Measurements from ENCODE around the gene IP6K3.

The IP6K3 gene

DNA sequence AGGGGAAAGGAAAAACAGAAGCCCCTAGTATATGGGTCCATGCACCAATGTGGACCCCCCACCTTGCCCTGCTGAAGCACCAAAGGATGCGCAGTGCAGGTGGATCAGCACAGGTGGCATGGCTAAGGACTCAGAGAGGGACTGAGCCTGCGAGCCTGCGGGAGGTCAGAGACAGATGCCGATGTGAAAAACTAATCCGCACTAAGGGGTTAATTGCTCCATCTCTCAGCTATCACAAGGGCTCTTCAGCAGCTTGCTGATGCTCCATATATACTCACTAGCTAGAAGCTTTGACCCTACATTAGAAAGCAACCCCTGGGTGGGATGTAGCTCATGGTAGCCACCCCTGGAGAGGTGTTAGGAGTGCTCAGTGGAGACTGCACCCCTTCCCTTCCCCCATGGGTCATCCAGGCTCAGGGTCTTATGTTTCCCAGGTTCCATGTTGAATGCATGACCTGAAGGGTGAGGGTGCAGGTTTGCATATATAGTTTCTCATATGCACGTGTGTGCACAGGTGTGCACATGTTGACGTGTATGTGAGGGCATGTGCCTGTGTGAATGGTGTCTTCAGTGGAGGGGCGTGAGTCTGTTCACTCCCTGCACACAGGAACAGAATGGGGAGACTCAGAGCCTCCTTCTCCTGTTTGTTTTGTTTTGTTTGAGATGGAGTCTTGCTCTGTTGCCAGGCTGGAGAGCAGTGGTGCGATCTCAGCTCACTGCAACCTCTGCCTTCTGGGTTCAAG is 13.4 kb upstream of the IP6K3 start:
- no peak for DNase-seq (ENCODE audit: low spot score)

DNA sequence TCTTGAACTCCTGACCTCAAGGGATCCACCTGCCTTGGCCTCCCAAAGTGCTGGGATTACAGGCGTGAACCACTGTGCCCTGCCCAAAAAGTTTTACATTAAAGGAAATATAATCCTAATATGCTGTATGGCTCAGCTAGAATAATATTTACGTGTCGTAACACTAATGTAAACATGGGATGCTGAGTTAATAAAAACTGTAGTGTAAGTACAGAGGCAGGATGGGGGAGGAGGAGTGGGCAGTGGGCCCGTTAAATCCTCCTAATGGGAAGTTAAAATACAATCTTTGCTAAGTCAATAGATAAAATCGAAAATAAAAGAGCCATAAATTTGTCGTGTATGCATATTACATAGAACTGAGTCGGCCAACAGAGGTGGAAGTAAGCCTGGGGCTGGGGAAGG is 12.1 kb upstream of the IP6K3 start:
- DNase-seq (ENCODE audit: low spot score): no peak

DNA sequence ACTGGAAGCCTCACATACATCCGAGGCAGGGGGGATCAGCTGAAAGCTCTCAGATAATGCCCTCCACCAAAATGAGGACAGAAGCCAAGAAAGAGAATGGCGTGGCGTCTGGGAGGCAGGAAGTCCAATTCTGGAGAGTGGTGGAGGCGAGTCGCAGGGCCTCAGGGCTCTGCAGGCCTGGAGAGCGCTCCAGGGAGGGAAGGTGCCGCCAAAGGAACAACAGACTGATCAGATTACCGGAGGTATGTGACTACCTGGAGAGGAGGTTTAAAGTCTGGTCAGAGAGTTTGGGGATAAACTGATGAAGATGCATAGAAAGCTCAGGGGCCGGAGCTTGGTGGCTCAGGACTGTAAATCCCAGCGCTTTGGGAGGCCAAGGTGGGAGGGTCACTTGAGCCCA is 11.2 kb upstream of the IP6K3 start:
- no peak for DNase-seq (ENCODE audit: low spot score)

DNA sequence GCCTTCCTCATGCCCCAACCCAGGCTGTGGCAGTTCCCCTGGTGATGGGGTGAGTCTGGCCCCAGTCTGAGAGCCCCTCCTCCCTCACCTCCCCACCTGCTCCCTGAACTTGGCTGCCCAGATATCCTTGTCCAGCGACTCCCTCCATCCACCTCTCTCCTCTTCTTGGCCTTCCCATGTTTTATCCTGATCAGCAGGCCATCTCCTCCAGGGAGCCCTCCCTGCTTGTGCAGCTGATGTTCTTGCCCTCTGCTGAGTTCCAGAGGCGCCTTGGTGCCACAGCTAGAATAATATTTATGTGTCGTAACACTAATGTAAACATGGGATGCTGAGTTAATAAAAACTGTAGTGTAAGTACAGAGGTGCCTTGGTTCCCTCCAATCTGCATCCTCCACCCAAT is 10.4 kb upstream of the IP6K3 start:
- no peak for DNase-seq (ENCODE audit: low spot score)

DNA sequence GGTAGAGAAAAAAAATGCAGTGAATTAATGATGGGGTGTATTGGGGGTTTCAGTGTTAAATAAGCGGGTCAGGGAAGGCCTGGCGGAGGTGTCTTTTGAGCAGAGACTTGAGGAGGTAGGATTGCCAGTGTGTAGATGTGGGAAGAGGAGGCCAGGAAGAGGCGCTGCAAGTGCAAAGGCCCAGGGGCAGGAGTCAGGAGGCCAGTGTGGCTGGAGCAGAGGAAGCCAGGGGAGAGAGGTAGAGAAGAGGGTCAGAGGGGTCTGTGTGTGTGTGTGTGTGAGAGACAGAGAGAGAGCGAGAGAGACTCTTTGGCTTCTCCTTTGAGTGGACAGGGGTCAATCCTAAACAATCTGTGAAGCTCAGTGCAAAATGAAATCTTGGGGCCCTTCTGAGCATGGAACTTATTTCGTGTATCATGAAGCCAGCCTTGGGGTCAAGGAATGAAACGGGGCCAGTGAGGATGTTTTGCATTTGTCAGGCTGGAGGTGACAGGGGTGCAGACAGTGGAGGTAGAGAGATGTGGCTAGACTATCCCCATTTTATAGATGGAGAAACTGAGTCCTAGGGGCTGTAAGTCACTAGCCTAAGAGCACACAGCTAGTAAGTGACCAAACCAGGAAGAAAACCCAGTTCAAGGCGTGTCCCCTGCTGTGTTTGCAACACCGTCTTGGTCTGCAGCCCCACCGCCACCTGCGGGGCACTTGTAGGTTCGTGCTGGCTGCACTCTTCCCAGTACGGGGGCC is 9.7 kb upstream of the IP6K3 start:
- DNase-seq (ENCODE audit: low spot score): no peak

DNA sequence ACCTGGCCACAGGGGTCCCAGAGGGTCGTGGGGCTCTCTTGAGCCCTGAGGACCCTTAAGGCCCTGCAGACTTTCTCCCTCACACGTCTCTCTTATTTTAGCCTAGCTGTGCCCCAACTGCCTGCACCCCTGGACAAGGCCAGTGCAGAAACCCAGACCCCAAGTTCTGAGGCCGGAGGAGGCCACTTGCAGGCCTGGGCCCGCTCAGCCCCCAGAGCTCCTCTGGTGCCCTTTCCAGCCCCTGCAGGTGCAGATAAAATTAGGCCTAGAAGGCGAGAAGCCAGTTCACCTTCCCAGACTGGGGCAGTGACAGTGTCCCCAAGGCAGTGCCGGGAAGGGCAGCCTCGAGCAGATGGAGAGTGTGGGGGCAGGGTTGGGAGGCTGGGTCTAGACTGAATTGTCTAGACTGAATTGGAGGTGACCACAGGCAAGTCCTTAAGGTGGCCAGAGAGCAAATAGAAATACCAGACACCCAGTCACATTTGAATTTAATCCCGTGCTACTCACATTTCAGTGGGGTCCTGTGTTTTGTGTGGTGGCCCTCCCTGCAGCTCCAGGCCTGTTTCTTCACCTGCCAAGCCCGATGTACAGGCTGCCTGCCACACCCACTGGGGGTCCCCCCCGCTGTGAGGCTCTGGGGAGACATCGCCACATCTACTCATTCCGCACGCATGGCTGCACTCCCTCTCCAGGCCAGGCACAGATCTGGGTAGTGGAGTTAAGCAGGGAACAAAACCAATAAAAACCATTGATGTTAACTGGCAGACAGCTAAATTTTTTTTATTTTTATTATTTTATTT is 8.6 kb upstream of the IP6K3 start:
- DNase-seq (ENCODE audit: low spot score): no peak

DNA sequence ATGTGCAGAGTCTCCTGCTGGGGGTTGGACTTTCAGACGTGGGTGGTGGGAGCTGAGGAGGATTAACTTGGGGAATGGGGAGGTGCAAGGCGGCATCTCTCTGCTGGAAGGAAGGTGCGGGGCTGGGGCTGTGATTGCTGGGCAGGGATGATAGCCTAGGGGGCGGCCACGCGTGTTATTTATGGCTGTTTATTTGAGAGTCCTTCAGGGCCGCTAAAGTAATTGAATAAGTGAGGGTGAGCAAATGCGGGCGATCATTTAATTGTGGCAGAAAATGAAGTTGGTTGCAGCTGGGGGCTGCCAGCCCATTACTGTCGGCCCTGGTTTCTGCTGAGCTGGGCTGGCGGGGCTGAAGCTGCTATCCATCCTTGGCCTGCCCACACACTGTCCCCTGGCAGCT is 7.5 kb upstream of the IP6K3 start:
- DNase-seq (ENCODE audit: low spot score): no peak

DNA sequence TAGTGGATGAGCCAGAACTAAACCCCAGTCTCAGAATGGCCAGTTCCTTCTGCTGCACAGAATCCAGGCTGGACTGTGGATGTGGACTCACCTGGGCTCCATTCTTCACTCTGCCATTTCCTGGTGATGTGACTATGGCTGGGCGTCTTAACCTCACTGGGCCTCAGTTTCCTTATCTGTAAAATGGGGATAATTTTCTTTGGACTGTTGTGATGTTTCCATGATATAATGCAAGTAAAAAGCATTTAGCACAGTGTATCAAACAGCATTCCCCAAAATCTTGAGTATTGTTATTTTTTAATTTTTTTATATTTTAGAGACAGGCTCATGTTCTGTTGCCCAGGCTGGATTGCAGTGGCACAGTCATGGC is 5.9 kb upstream of the IP6K3 start:
- DNase-seq (ENCODE audit: low spot score): no peak

DNA sequence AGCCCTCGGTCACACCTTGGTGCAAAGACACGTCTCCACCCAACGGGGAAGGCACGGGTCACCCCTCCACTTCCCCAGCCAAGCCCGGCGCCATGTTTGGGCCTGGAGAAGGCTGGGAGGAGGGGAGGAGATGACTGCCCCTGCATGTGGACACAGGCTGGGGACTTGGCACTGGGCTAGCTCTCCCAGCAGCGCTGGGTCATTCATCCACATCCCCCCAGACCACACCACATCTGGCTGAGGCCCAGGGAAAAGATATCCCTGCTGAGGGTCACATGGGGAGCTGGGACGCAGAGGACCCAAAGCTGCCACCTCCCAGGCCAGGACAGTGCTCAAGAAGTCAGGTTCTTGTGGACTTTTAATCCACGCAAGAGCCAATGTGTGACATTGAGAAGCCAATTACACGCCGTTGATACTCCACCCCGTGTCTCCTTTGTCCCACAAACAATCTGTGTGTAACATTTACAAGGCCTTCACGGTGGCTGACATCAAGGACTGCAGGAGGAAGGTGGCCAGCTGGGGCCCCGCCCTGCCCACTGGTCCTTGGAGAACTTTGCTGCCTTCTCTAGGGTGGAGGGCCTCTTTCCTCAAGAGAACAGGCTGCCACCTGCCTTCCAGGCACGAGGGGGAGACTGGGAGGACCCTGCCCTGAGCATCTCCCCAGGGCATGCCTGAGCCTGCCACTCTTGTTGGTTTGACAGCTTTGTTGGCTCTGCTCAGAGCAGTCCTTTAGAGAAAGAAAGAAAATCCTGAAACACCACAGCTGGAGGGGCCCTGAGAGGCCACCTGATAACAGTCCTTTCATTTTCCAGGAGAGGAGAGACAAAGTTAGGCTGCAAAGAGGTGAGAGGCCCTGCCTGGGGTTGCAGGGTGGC is 5.3 kb upstream of the IP6K3 start:
- no peak for DNase-seq (ENCODE audit: low spot score)

DNA sequence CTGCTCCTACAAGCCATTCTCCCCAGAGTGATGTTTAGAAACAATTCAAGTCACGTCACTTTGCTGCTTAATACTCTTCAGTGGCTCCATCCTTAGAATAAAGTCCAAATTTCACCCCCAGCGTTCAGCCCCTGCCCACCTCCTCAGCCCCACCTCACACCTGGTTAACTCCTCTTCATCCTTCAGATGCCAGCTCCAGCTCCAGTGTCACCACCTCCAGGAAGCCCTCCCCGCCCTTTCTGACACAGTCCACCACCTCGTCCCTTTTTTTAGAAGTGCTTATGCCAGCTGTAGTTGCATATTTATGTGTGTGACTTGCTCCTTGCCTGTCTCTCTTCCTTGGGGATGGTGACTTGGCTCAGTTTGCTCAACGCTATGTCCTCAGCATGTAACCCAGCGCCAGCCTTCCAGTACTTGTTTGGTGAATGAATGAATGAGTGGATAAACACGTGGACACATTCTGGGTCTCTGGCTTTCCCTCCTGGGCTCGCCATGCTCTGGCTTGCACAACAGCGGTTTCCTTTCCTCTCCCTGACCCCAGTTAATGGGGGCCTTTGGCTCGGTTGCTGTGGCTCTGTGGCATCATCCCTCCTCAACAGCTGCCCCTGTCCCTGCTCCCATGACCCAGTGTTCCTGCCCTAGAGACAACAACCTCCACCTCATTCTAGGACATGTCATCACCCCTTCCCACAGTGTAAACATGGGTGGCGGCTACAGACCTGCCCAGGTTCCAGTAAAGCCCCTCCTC is 3.7 kb upstream of the IP6K3 start:
- DNase-seq (ENCODE audit: low spot score): no peak

DNA sequence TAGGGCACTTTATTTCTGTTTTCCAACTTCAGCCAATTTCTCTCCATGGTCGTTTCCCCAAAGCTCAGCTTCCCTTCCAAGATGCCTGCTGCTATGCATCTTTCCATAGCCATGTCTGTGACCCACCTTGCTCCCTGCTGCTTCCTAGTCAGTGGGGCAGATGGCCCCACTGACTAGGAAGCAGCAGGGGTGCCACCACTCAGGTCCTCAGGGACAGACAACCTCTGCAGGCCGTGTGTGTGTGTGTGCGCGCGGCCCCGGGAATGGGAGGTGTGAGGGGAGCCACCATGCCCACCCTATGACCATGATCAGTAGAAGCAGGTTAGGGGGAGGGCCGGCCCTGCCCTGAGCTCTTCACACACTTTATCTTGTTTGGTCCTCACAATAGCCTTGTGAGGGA is 2.7 kb upstream of the IP6K3 start:
- DNase-seq (ENCODE audit: low spot score): no peak

DNA sequence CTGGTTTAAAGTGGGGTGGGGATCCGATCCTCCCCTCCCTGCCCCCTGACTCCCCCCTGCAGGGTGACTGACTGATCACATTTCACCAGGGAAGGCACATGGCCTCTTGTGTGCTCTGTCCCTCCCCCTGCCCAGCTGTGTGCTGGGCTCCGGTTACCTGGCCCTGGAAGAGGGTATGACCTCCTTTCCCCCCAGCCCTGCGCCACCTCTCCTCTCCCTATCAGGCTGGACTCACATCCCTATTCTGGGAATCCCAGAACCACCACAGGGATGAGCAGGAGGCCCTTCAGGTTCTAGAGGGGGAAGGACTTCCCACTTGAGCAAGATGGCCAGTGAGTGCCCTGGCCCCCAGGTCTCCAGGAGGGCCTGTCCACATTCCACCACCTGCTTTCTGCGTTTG is 2.1 kb upstream of the IP6K3 start:
- no peak for DNase-seq (ENCODE audit: low spot score)

DNA sequence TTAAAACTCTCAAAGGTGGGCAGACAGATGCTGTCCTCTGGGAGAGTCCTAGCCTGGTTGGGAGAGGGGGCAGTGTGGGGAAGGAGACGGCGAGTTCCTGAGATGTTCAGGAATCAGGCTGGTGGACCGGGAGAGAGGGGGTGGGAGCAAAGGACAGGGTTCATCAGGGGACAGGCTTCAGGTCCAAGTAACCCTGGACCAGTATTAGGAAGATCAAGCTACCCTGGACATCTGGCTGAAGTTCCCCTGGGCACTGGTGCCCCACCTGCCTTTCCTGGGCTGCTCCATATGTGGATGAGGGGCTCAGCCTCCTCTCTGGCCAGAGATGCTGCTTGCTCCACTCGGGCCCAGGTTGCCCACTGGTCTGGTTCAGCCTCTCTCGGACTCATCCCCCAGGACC is 1.1 kb upstream of the IP6K3 start:
- no peak for DNase-seq (ENCODE audit: low spot score)

DNA sequence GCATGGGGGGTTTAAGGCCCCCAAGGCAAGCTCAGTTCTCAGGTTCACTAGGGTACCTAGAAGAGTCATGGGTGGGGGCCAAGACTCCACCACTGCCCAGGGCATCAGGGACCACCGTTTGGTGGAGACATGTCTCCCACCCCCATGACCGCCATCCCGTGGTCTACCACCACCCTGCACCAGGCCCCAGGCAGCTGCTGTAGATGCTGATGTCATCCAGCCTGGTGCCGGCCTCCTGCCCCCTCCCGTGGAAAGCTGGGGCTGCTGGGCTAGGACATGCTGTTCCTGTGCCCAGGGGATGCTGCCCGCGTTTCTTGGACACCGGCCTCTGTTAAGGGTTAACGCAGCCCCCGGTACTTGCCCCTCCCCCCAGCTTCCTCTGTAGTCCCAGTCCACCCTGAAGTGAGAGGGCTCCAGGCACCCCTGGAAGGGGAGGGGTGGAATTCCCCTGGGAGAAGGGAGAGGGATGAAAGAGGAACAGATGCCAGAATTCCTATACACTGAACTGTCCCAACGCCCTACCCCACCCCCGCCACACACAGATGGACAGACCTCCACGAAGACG is 587 bp downstream of the IP6K3 start:
- DNase-seq (ENCODE audit: low spot score): no peak

DNA sequence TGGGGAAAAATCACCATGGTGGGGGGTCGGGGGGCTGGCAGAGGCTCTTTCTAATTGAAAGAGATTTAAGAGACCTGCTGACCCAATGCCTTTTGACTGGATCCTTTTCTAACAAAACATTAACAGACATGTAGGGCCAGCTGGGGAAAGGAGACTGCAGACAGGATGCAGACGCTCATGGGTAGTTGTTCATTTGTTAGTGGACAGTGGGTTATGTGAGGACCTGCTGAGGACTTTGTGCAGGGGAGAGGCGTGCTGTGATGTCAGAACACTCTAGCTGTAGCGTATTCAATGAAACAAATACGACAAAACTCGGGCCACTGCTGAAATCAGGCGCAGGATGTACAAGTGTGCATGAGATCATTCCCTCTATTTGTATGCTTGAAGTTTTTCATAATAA is 1.2 kb downstream of the IP6K3 start:
- DNase-seq (ENCODE audit: low spot score): no peak

DNA sequence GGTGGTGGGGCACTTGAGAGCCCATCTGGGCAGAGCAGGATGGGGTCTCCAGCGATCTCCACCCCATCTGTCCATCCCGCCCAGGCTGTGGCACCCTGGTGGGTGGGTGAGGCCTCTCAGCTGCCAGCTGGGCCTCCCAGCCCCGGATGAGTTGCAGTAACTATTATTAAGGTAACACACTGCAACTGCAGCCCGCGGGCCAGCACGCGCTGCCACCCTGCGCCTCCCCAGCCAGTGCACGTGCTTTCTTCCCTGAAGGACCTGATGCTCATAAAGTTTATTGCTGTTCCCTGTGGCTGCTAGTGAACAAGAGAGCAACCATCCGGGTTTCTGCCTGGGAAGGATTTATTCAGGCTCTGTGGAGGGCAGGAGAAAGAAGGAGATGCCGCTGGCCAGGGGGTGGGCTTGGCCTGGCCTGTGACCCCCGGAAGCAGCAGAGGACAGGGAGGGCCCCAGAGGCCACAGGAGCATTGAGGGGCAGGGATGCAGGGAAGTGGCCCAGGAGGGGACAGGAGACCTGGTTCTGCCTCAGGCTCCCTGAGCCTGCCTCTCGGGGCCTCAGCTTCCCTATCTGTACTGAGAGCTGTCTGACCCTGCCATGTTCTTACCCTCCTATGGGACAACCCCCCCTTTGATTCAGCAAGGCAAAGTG is 1.7 kb downstream of the IP6K3 start:
- DNase-seq (ENCODE audit: low spot score): no peak

DNA sequence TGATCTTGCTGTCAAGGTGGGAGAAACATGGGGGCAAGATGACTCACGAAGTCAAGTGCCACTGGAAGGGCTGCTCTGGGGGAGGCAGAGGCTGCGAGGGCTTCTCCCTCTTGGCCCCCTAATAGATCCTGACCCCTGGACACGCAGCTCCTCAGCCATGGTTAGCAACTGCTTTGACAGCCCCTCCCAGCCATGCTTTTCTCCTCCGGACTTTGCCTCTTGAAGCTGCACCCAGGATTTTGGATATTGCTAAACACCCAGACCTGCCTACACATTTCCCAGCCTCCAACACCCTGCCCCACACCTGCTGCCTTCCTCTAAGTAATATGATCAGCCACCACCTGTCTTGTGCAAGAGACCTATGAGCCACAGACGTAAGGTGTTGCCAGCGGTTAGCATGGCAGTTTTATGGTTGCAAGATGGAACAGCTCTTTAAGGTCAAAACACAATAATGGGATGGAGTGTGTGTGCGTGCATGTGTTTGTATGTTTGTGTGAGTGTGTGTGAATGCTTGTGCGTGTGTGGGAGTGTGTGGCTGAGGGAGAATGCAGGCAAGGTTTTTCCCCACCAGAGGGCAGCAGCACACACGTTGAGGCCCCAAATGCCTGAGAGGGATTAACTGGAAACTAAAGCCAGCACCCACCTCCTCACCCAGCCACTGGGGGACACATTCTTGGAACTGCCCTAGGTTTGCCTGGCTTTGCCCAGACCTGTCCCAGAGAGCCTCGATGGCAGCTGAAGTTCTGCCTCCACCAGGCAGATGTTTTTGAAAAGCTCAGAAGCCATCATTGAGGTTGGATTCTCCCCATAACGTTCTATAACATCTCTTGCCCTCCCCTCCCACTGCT is 2.5 kb downstream of the IP6K3 start:
- DNase-seq (ENCODE audit: low spot score): peak; percentile 88

DNA sequence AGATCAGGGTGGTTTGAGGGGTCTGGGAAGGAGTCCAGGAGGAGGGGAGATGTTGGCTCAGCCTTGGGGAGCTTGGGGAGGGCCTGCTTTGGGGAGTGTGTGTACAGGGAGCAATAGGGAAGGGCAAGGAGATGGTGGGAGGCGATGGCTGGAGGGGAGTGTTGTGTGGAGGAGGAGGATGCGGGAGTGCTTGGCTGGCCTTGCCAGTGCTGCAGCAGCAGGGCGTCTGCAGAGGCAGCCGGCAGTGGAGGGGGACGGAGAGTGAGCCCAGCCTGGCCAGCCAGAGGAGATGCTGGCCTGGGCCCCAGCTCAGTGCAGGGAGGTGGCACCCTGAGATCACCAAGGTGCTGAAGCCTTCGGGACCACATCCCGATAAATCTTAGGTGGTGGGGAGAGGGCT is 3.9 kb downstream of the IP6K3 start:
- no peak for DNase-seq (ENCODE audit: low spot score)

DNA sequence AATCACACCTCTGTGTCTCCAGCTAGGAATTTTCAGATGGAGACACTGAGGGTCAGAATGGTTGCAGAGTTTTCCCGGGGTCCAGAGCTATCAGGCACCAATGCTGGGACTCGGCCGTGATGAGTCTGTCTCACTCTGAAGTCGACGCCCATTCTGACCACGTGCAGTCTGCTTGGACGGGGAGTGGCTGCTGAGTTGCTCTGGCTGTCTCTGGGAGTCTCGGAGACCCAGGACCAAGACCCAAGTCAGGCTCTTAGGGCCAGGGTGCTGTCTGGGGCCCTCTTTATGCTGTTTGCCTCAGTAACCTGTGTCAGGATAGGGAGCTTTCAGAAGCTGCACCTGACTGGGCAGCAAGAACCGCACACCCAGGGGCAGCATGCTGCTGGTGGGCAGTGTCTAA is 4.6 kb downstream of the IP6K3 start:
- no peak for DNase-seq (ENCODE audit: low spot score)

DNA sequence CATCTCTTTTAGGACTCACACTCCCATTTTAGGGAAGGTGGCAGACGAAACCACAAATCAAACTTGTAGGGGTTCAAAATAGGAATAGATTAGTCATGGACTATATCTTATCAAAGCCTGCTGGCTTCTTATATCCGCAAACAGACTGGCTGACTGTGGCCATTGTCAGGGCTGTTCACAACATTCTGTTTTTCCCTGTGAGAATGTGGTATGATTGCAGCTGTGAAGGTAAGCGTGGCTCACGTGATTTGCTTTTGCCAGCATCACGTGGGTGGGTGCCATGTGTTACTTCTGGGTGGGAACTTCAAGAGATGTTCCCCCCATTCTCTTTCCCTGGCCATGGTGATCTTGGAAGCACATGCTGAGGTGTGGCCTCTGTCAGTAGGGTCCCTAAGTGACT is 5.9 kb downstream of the IP6K3 start:
- DNase-seq (ENCODE audit: low spot score): no peak

All from HuH-7 (cell line).